Ascending aorta (tissue), 2 donors: ENCODE measurements around the gene RNF217. TPM values are rescaled to one million over a fixed set of nuclear protein-coding genes. Genes with fewer than 3 reads are reported as not detected.

Experiments used
- DNase-seq, 2 donors: peaks; one replicate each; pipeline ENCODE4 v3.0.0-alpha.2; 2019; ENCODE audit warnings: low spot score in 2 of 2
- H3K27ac ChIP-seq, 2 donors: fragments of 200-600 bp; sonication (generic); one replicate each; pipeline ENCODE4 v1.5.1; 2016 to 2017; ENCODE audit warnings: mild to moderate bottlenecking in 1 of 2
- H3K27me3 ChIP-seq: fragments of 200-600 bp; sonication (generic); one replicate; pipeline ENCODE4 v1.5.1; 2017
- H3K36me3 ChIP-seq, 2 donors: fragments of 200-600 bp; sonication (generic); one replicate each; pipeline ENCODE4 v1.5.1; 2016
- H3K4me1 ChIP-seq, 2 donors: fragments of 200-600 bp; sonication (generic); one replicate each; pipeline ENCODE4 v1.5.1; 2016 to 2017; ENCODE audit warnings: mild to moderate bottlenecking in 1 of 2
- H3K4me3 ChIP-seq, 2 donors: fragments of 200-600 bp; sonication (generic); one replicate each; pipeline ENCODE4 v1.5.1; 2016 to 2017; ENCODE audit warnings: mild to moderate bottlenecking in 1 of 2
- H3K9me3 ChIP-seq, 2 donors: fragments of 200-600 bp; sonication (generic); one replicate each; pipeline ENCODE4 v1.5.1; 2016
- CTCF ChIP-seq, 3 experiments: fragments of 200-600 bp in 2 of 3; fragments of 450-650 bp in 1 of 3; sonication (generic) in 2 of 3; IDR thresholded peaks; one replicate each; pipeline ENCODE4 v1.5.1; 2016 to 2019; ENCODE audit warnings: antibody characterized with exemption in 3 of 3, mild to moderate bottlenecking in 1 of 3, moderate library complexity in 1 of 3
- intact Hi-C: fragments of 100-400 bp; cut with DNase I; formaldehyde crosslinking; loops from one replicate; pipeline ENCODE4 v1.15.1; 2023
- total RNA-seq: library from RNA; depleted of rRNA; stranded (reverse); fragments of >200 nt; gene quantifications from one replicate; pipeline ENCODE4 v1.1.0, GENCODE V29; 2016

RNF217 gene
- total RNA-seq, 1 donor from 2014 or later: 7.3 TPM

DNA sequence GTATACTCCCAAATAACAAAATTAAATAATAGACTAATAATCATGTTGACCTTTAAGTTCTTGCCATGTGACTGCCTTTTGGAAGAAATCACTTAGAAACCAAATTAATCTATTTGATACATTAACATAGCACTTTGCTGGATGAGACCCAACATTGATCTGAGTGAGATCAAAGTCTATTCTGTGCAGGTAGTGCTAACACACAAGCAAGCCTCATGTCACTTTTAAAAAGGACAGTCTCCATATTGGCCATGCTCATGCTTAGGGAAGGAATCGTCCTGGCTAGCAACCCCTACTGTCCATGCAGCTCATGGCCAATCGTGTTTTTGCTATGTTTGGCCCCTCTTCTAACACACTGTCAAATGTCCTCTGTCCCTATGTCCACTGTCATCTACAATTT lies 35.8 kb upstream of the RNF217 start:
- TF ChIP-seq CTCF (IDR thresholded peaks at IDR 0.05): no peak
- Histone ChIP-seq H3K27me3 (no peaks in the 10 kb centered on the region), H3K4me1 (no peaks in the 10 kb centered on the region), H3K4me3 (no peak overlapping the region), H3K9me3 (no peaks in the 10 kb centered on the region), H3K36me3 (no peaks in the 10 kb centered on the region), H3K27ac (no peak overlapping the region)
- no peak for DNase-seq
- intact Hi-C loops: no loop called here

DNA sequence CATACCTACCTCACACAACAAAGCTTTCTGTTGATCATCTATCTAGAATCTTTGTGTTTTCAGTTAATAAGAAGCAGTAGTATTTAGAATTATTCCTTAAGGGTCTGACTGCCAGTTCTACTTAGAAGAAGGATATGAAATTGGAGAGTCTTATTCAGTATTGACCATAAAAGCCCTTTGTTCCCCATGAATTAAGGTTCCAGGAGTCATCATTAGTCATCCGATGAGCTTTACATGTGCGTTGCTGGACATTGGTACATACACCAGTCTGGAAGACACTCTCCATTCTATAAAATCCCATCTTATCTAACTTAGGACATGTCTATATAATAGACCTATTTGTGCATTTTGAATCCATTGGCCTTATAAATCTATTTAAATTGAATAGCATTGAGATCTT lies 34.4 kb upstream of the RNF217 start:
- Histone ChIP-seq H3K9me3 (no peaks in the 10 kb centered on the region), H3K4me1 (no peaks in the 10 kb centered on the region), H3K36me3 (no peaks in the 10 kb centered on the region), H3K4me3 (no peak overlapping the region), H3K27ac (no peak overlapping the region), H3K27me3 (no peaks in the 10 kb centered on the region)
- intact Hi-C loops: no loop called here
- no peak for TF ChIP-seq CTCF (IDR thresholded peaks at IDR 0.05)
- no peak for DNase-seq

- H3K9me3 ChIP-seq: no peaks in the 10 kb centered on the region
- H3K36me3 ChIP-seq: no peaks in the 10 kb centered on the region
- H3K27me3 ChIP-seq: no peaks in the 10 kb centered on the region
- H3K4me1 ChIP-seq: no peaks in the 10 kb centered on the region
- H3K27ac ChIP-seq: no peak overlapping the region
- TF ChIP-seq CTCF (IDR thresholded peaks at IDR 0.05): no peak
- no peak overlapping the region for H3K4me3 ChIP-seq
- intact Hi-C loops: no loop called here
- DNase-seq: no peak
Observed at GRCh38 chr6:124928851-124929250, 33.4 kb upstream of the RNF217 start.

DNA sequence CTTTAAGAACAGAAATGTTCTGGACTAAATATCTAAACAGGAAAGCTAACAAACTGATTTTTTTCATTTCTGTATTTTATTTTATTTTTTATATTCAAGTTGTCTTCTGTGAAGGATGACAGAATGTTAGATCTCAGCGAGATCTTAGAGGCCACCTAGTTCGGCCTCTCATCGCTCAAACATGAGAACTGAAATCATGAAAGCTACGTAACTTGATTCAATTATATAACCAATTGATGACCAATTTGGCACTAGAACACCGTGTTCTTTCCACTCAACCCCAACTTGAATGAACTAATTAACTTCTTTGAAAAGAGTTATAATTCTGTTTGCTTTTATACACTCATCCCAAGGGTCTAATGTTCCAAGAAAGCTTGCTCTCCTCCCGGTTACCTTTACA lies 24.6 kb upstream of the RNF217 start:
- Histone ChIP-seq H3K4me1 (peaks cover 0 to 3% of the 10 kb centered on the region in 2 donors), H3K9me3 (no peaks in the 10 kb centered on the region), H3K36me3 (no peaks in the 10 kb centered on the region), H3K4me3 (no peak overlapping the region), H3K27ac (no peak overlapping the region), H3K27me3 (no peaks in the 10 kb centered on the region)
- DNase-seq: no peak
- TF ChIP-seq CTCF (IDR thresholded peaks at IDR 0.05): no peak
- intact Hi-C loops: no loop called here

DNA sequence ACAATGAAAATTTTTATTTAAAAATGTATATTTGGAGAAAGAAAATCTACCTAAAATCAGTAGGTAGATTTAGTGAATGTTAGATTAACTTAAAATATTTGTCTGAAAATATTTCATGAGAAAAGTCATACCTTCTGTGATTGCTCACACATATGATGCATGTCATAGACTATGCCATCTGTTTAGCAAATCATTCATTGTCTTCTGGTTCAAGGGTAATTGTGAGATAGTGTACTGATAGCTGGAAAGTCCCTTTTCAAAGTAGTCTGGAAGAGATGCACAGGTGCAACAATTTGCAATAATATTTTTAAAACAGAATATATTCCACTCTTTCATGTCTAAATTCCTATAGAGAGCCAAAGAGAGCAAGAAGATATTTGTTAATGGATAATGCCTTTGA lies 21.0 kb upstream of the RNF217 start:
- no peaks in the 10 kb centered on the region for H3K36me3 ChIP-seq
- no peak overlapping the region for H3K27ac ChIP-seq
- no peaks in the 10 kb centered on the region for H3K9me3 ChIP-seq
- intact Hi-C loops: no loop called here
- no peak for TF ChIP-seq CTCF (IDR thresholded peaks at IDR 0.05)
- no peaks in the 10 kb centered on the region for H3K27me3 ChIP-seq
- H3K4me3 ChIP-seq: no peak overlapping the region
- DNase-seq: no peak
- H3K4me1 ChIP-seq: peaks cover 0 to 3% of the 10 kb centered on the region in 2 donors

DNA sequence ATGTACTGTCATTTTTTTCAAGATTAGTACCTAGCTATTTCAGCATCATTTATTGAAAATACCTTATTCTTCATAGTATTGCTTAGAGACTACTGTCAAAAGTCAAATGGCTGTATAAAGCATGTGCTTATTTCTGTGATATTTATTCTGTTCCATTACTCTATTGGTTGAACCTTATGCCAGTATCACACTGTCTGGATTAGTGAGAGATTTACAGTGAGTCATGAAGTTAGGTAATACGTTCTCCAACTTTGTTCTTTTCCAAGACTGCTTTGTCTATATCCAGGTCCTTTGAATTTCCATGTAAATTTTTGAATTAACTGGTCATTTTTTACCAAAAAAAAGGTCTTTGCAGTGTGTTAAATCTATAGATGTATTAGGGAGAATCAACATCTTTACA lies 18.6 kb upstream of the RNF217 start:
- TF ChIP-seq CTCF (IDR thresholded peaks at IDR 0.05): no peak
- Histone ChIP-seq H3K4me1 (no peaks in the 10 kb centered on the region), H3K9me3 (no peaks in the 10 kb centered on the region), H3K36me3 (no peaks in the 10 kb centered on the region), H3K27me3 (no peaks in the 10 kb centered on the region), H3K27ac (no peak overlapping the region), H3K4me3 (no peak overlapping the region)
- DNase-seq: no peak
- intact Hi-C loops: no loop called here
